Osteoblast (primary cell): Measurements from ENCODE around the gene RNGTT. TPM values are rescaled to one million over a fixed set of nuclear protein-coding genes. Genes with fewer than 3 reads are reported as not detected.

Experiments
- DNase-seq: peaks from one replicate; pipeline ENCODE4 v3.0.0; 2011; ENCODE audit warnings: low spot score, mixed read lengths; ENCODE audit not compliant: insufficient read length; ENCODE audit errors: missing footprints
- H2AFZ ChIP-seq: 2 replicates; pipeline ENCODE4 v1.6.0; 2011; ENCODE audit warnings: mild to moderate bottlenecking, low read length
- H3K27ac ChIP-seq: 2 replicates; pipeline ENCODE4 v1.5.1; 2011; ENCODE audit warnings: mild to moderate bottlenecking, low read depth, low read length, moderate library complexity
- H3K27me3 ChIP-seq: 2 replicates; pipeline ENCODE4 v1.6.0; 2012; ENCODE audit warnings: mild to moderate bottlenecking, control low read depth, inconsistent platforms, low read length, moderate library complexity; ENCODE audit not compliant: insufficient read depth
- H3K36me3 ChIP-seq: 2 replicates; pipeline ENCODE4 v1.5.1; 2011; ENCODE audit warnings: mild to moderate bottlenecking, low read length, control low read depth, moderate library complexity; ENCODE audit not compliant: insufficient read depth
- H3K4me1 ChIP-seq: 2 replicates; pipeline ENCODE4 v1.5.1; 2011; ENCODE audit warnings: mild to moderate bottlenecking, low read length, control low read depth, moderate library complexity; ENCODE audit not compliant: insufficient read depth
- H3K4me2 ChIP-seq: 2 replicates; pipeline ENCODE4 v1.6.0; 2011; ENCODE audit warnings: mild to moderate bottlenecking, low read length; ENCODE audit not compliant: insufficient read depth
- H3K4me3 ChIP-seq: fragments of 200-600 bp; sonication (generic); 3 replicates; pipeline ENCODE4 v1.5.1; 2012; ENCODE audit warnings: mild to moderate bottlenecking, low read length, inconsistent platforms; ENCODE audit not compliant: insufficient read depth
- H3K79me2 ChIP-seq: 2 replicates; pipeline ENCODE4 v1.6.0; 2012; ENCODE audit warnings: mild to moderate bottlenecking, low read length, control low read depth, inconsistent platforms; ENCODE audit not compliant: insufficient read depth
- H3K9me3 ChIP-seq: 2 replicates; pipeline ENCODE4 v1.5.1; 2011; ENCODE audit warnings: low read depth, low read length, control low read depth
- H4K20me1 ChIP-seq: 2 replicates; pipeline ENCODE4 v1.6.0; 2012; ENCODE audit warnings: mild to moderate bottlenecking, low read length, control low read depth; ENCODE audit not compliant: insufficient read depth
- CTCF ChIP-seq: IDR thresholded peaks from 2 replicates; pipeline ENCODE4 v1.5.1; 2011; ENCODE audit warnings: mild to moderate bottlenecking, low read depth, low read length, moderate library complexity; ENCODE audit errors: extremely low read depth
- total RNA-seq: library from RNA; depleted of rRNA; stranded (reverse); fragments of >200 nt; gene quantifications from 2 replicates; pipeline ENCODE4 v1.2.3, GENCODE V29; 2012

The RNGTT gene
- total RNA-seq, 1 donor = 19.2 TPM

DNA sequence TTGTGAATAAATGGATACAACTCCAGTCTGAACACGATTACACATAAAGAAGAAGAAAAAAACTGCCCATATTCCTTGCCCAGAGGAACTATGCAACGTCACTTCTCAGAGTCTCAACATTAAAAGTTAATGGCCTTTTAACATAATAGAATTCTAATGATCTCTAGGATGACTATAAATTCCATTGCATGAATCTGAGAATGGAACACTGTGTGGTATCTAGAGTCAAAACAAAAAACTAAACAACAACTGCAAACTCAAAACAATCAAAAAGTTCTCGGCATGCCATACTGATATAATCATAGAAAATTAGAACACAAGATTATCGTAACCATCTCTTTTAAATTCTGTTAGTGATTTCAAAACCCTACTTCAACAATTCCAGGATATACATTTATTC, 283.6 kb downstream of the RNGTT start:
- Histone ChIP-seq H3K27me3 (no peaks in the 10 kb centered on the region), H3K4me1 (no peaks in the 10 kb centered on the region), H3K4me3 (no peak overlapping the region), H3K4me2 (no peak overlapping the region), H3K79me2 (no peaks in the 10 kb centered on the region), H3K27ac (no peak overlapping the region), H4K20me1 (no peaks in the 10 kb centered on the region), H2AFZ (no peak overlapping the region), H3K36me3 (no peaks in the 10 kb centered on the region), H3K9me3 (no peaks in the 10 kb centered on the region)
- TF ChIP-seq CTCF = no peak
- DNase-seq = no peak

DNA sequence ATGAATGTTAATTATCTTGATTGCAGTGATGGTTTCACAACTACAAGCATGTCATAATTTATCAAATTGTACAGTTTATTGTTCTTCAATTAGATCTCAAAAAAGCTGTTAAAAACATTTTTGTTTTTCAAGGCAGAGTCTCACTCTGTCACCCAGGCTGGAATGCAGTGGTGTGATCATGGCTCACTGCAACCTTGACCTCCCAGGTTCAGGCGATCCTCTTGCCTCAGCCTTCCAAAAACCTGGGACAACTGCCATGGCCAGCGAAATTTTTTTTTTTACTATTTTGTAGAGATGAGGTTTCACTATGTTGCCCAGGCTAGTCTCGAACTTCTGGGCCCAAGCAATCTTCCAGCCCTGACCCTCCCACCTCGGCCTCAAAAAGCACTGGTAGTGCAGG, 286.1 kb downstream of the RNGTT start:
- H3K79me2 ChIP-seq = no peaks in the 10 kb centered on the region
- H3K4me1 ChIP-seq = no peaks in the 10 kb centered on the region
- DNase-seq = no peak
- H2AFZ ChIP-seq = no peak overlapping the region
- TF ChIP-seq CTCF = no peak
- H3K9me3 ChIP-seq = no peaks in the 10 kb centered on the region
- no peak overlapping the region for H3K4me2 ChIP-seq
- H3K36me3 ChIP-seq = no peaks in the 10 kb centered on the region
- H3K27ac ChIP-seq = no peak overlapping the region
- H3K27me3 ChIP-seq = no peaks in the 10 kb centered on the region
- no peaks in the 10 kb centered on the region for H4K20me1 ChIP-seq
- no peak overlapping the region for H3K4me3 ChIP-seq

- Histone ChIP-seq H3K4me2 (no peak overlapping the region), H3K27me3 (no peaks in the 10 kb centered on the region), H2AFZ (no peak overlapping the region), H3K9me3 (peaks cover 6% of the 10 kb centered on the region), H4K20me1 (no peaks in the 10 kb centered on the region), H3K36me3 (no peaks in the 10 kb centered on the region), H3K27ac (no peak overlapping the region), H3K79me2 (no peaks in the 10 kb centered on the region), H3K4me3 (no peak overlapping the region), H3K4me1 (no peaks in the 10 kb centered on the region)
- TF ChIP-seq CTCF = no peak
- DNase-seq = no peak
Measured at GRCh38 chr6:88671624-88672023, 291.8 kb downstream of the RNGTT start.

DNA sequence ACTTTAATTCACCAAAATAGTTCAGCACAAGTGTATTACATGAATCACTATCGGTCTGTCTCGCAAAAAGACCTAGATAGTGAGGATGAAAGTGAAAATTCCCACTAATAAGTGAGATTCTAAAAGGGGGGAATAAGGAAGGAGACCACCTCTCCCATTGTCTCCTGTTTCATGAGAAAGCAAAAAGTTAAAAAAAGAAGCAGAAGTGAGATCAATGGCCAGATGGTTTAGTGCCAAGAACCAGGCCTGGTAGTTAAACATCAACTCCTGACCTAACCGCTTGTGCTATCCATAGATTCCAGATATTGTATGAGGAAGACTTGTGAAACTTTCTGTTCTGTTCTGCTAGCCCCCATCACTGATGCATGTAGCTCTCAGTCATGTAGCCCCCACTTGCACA, 293.0 kb downstream of the RNGTT start:
- TF ChIP-seq CTCF = no peak
- H3K4me1 ChIP-seq = no peaks in the 10 kb centered on the region
- no peak for DNase-seq
- no peaks in the 10 kb centered on the region for H4K20me1 ChIP-seq
- H3K4me3 ChIP-seq = no peak overlapping the region
- no peak overlapping the region for H2AFZ ChIP-seq
- H3K27me3 ChIP-seq = no peaks in the 10 kb centered on the region
- no peaks in the 10 kb centered on the region for H3K36me3 ChIP-seq
- H3K27ac ChIP-seq = no peak overlapping the region
- H3K79me2 ChIP-seq = no peaks in the 10 kb centered on the region
- H3K4me2 ChIP-seq = no peak overlapping the region
- peaks cover 6% of the 10 kb centered on the region for H3K9me3 ChIP-seq
